ENCODE data around the gene CDK12.

CDK12 gene

DNA sequence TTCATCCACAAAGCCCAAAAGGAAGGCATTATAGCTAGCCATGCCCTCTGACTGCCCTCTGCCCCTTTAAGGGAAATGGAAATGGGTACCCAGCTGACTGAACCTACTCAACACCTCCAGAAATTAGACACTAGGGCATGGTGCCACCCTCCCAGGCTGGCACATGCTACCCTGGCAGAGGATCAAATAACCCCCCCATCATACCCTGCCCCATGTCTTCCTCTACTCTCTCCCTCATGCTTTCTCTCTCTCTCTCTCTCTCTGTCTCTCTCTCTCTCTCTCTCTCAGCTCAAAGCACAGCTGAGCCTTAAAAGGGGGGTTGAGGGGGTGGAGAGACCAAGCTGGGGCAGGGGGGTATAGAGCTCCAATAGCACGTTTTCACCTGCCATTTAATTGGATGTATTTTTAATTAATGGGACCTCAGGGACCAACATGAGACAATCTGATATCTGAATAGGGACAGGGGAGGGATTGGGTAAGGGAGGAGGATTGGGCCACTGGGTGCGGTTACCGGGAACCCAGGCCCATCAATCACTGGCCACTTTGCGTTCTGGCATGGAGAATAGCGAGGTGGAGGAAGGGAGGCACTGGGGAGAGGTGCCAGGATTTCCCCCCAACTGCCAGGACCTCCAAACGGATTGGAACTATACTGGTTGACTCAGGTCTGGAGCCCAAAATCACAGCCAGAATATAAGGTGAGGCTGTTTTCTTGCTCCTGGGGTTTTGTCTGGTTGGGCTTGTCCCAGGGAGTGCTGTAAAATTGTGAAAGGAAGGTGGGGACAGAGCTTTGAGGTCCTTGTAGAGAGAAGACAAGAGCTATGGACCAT lies 88.7 kb downstream of the CDK12 start:
- DNase-seq (ENCODE audit: low read depth in 2 of 2): no peak

GRCh38 chr17:39551879-39552278 lies 90.6 kb downstream of the CDK12 start:
- no peak for DNase-seq (ENCODE audit: low read depth in 2 of 2)

GRCh38 chr17:39553341-39553945 lies 92.2 kb downstream of the CDK12 start:
- no peak for DNase-seq (ENCODE audit: low read depth in 2 of 2)

DNA sequence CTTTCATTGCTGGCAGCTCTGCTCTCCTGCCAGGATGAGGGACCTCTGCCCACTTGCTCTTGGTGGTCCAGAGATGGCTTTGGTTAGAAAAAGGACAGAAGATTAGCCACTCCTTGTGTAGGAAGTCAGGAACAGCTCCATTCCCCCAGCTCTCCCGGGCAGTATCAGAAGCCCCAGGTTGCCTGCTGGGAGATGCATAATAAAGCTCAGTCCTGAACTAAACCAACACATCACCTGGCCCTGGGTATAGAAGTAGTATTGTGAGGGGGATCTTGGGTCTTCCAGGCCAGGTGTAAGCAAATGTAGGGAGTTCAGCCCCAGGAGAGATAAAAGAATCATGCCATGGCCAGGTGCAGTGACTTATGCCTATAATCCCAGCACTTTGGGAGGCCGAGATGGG lies 94.1 kb downstream of the CDK12 start:
- no peak for DNase-seq (ENCODE audit: low read depth in 2 of 2)

GRCh38 chr17:39556423-39556822 lies 95.1 kb downstream of the CDK12 start:
- no peak for DNase-seq (ENCODE audit: low read depth in 2 of 2)

DNA sequence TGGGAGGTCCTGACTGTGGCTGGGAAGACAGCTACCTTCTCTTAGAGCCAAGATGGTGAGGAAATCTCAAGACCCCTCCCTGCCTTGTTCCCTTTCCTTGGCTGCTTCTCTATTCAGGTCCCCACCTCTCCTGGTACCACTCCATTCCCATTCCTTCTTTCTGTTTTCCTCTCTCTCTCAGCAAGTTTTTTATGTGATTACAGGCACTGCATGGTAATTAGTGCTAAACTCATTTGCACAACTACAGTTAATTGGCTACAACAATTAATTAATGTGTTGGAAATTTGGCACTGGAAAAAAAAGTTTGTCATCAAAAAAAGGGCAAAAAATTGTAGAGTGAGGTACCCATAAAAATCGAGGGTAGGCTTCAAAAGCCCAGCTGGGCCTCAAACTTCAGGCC lies 101.1 kb downstream of the CDK12 start:
- no peak for DNase-seq (ENCODE audit: low read depth in 2 of 2)

- no peak for DNase-seq (ENCODE audit: low read depth in 2 of 2)
These were observed 101.7 kb downstream of the CDK12 start for GRCh38 chr17:39562976-39563375.

DNA sequence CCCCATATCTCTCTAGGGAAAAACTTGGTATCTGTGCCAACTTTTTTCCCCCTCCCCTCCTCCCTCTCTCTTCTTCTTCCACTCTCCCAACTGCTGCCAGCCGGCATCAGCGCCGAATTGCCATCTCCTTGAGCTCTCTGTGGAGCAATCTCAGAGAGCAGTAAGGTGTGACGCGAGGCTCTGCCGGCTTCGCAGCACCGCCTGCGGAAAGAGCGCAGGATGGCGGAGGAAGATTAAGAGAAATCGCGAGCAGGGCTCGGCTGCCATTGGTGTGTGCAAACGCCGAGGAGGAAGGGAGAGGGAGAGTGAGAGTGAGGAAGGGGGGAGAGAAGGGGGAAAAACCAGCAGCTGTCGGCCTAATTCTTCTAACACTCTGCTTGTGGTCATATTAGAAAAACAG lies 102.2 kb downstream of the CDK12 start:
- no peak for DNase-seq (ENCODE audit: low read depth in 2 of 2)

DNA sequence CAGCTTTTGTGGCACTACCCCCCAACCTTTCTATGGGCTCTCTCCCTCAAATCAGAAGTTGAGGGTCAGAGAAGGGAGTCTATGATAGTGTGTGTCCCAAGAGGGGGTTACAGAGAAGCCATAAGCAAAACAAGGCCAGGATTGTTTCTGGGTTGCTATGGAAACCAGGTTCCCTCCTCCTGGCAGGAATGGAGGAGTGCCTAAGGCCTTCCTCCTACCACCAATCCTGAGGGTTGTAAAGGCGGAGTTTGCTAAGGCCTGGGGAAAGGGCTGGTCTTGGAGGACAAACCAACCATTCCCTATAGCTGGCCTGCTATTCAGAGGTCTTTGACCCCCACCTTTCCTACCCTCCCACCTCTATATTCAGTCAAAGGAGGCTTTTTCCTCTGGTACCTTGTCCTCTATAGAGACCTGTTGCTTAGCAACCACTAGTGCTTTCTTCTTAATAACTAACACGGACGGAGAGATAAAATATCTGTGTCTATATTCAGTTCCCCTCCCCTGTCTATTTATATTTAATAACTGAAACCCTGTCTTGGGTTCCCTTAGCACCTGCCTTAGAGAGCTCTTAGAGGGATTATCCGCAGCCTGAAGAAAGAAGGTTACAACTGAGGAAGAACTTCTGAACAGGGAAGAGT lies 103.0 kb downstream of the CDK12 start:
- DNase-seq (ENCODE audit: low read depth in 2 of 2): no peak

DNA sequence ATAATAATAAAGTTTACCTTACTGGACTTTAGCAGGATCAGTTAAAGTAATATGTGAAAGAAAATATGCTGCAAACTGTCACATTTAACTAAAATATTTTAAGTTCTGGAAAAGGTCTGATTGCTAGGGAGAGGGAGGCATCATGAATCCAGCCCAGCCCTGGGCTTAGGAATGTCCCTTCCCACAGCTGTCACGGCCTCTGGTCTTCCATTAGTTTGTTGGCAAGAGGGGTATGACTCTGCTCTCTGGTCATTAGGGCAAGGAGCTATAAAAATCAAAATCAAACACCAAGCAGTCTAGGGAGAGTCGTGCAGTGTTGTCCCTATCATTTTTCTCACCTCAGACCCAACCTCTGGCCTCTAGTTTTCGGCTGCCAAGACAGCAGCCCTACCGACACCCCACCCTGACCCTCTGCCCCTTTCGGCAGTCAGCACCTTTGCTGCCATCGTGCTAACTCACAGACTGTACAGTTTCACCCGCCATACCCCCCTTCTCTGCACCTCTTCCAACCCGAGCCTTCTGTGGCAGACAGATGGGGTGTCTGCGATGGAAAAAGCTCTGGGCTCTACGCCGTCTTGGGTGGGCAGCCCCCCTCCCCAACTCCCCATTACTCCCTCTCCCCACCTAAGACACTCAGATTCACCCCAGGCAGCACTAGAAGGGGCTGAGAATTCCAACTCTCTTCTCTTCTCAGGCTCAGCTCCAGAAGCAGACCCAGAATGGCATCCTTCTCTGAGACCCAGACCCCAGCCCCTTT lies 105.0 kb downstream of the CDK12 start:
- DNase-seq (ENCODE audit: low read depth in 2 of 2): no peak

GRCh38 chr17:39568702-39569101 lies 107.4 kb downstream of the CDK12 start:
- no peak for DNase-seq (ENCODE audit: low read depth in 2 of 2)

DNA sequence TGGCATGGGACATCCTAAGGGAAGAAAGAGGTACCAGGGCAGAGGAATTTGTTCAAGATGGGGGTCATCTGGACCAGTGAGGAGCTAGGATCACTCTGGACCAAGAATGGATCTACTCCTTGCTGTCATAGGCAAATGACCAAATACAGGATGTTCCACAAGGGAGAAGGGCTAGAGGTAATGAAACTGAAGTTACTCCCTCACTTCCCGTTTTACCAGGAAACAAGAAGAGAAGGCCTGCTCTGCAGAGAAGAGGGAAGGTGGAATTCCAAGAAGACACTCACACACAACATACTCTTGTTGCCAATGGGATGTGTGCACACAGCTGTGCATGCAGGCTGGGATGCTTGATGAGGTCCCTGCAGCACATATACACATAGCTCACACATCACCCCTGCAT lies 107.8 kb downstream of the CDK12 start:
- no peak for DNase-seq (ENCODE audit: low read depth in 2 of 2)

GRCh38 chr17:39572121-39572520 lies 110.8 kb downstream of the CDK12 start:
- DNase-seq (ENCODE audit: low read depth in 2 of 2): no peak

- DNase-seq (ENCODE audit: low read depth in 2 of 2): no peak
These were observed 112.4 kb downstream of the CDK12 start for GRCh38 chr17:39573447-39574298.

DNA sequence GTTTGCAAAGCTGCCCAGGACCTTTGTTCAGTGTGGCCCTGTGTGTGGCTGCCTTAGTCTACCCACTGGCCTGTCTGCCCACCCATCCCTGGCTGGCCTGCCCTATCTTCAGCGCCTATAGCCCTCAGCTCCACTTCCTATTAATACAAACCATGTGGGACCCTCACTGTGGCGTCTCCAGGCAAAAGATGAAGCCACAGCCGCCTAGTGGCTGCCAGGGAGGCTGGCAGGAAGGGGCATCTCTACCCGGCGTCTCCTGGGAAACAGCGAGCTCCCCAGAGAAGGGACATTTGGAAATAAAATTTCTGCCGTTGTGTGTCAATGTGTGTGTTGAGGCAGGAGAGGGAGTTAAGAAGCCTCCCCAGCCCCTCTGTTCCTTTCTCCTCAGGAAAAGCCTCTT lies 114.9 kb downstream of the CDK12 start:
- no peak for DNase-seq (ENCODE audit: low read depth in 2 of 2)

GRCh38 chr17:39578272-39578671 lies 117.0 kb downstream of the CDK12 start:
- no peak for DNase-seq (ENCODE audit: low read depth in 2 of 2)

DNA sequence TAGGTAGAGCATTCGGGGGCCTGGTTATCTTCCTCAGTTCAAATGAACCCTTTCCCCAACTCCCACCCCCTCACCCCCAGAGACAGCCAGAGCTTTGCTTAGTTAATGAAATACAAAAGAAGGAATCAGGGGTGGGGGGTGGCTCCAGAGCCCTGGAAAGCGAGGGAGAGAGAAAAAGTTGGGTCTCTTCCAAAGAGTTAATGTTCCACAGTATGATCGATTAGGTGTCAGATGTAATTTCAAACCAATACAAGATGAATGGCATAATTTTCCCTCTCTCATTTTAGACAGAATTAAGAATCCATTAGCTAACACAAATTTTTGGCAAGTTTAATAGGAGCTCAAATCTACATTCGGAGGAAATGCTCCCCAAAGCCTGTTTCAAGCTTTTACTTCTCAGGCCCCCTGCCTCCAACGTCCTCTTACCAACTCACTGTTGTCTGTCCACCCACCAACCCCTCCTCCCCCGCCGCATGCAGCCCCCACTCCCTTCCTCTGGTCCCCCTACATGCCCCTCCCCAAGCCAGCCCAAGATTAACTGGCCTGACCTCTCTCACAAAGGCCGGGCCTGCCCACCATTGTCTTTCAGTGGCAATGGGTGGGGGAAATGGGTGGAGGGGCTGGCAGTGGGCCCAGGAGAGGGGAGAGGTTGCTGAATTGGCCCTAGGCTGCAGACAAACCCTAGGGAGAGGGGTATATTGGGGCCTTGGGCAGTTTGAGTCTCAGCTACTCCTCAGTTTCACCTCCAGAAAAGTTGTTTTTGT lies 118.2 kb downstream of the CDK12 start:
- DNase-seq (ENCODE audit: low read depth in 2 of 2): no peak

- DNase-seq (ENCODE audit: low read depth in 2 of 2): no peak
These were observed 118.8 kb downstream of the CDK12 start for GRCh38 chr17:39580082-39580468.

- DNase-seq (ENCODE audit: low read depth in 2 of 2): no peak
These were observed 119.9 kb downstream of the CDK12 start for GRCh38 chr17:39581071-39581758.

- no peak for DNase-seq (ENCODE audit: low read depth in 2 of 2)
These were observed 120.4 kb downstream of the CDK12 start for GRCh38 chr17:39581759-39582085.

Measured in activated CD8-positive, alpha-beta memory T cell treated with anti-CD3 and anti-CD28 coated beads for 4 hours (primary cell).